Endodermal cell (in vitro differentiated cells): ENCODE data around the gene FZD1. TPM values are rescaled to one million over a fixed set of nuclear protein-coding genes. Genes with fewer than 3 reads are reported as not detected.

Source experiments
- DNase-seq: peaks from one replicate; pipeline ENCODE4 v3.0.0-alpha.2; 2017
- H3K27ac ChIP-seq: 2 replicates; pipeline ENCODE4 v1.5.1; 2013; ENCODE audit warnings: mild to moderate bottlenecking, low read depth, low read length, moderate library complexity
- H3K27me3 ChIP-seq: 2 replicates; pipeline ENCODE4 v1.6.1; 2013; ENCODE audit warnings: mild to moderate bottlenecking, low read length, moderate library complexity; ENCODE audit not compliant: insufficient read depth, control insufficient read depth, poor library complexity, severe bottlenecking
- H3K36me3 ChIP-seq: 2 replicates; pipeline ENCODE4 v1.7.0; 2013; ENCODE audit warnings: mild to moderate bottlenecking, low read length, moderate library complexity; ENCODE audit not compliant: control insufficient read depth, insufficient read depth
- H3K4me1 ChIP-seq: one replicate; pipeline ENCODE4 v1.7.0; 2013; ENCODE audit warnings: low read length; ENCODE audit not compliant: control insufficient read depth, insufficient read depth
- H3K4me3 ChIP-seq: 2 replicates; pipeline ENCODE4 v1.5.1; 2013; ENCODE audit warnings: mild to moderate bottlenecking, low read length, moderate library complexity
- H3K9ac ChIP-seq: 2 replicates; pipeline ENCODE4 v1.6.1; 2013; ENCODE audit warnings: mild to moderate bottlenecking, low read length, moderate library complexity; ENCODE audit not compliant: poor library complexity, severe bottlenecking; ENCODE audit errors: extremely low read depth
- H3K9me3 ChIP-seq: 2 replicates; pipeline ENCODE4 v1.6.1; 2013; ENCODE audit warnings: mild to moderate bottlenecking, low read length, moderate library complexity; ENCODE audit not compliant: control insufficient read depth
- H3K27ac Mint-ChIP-seq: 2 replicates; pipeline ENCODE4 v1.8.0; 2020; ENCODE audit warnings: mixed read lengths
- H3K27me3 Mint-ChIP-seq: 2 replicates; pipeline ENCODE4 v1.8.0; 2021; ENCODE audit warnings: mild to moderate bottlenecking, mixed read lengths; ENCODE audit not compliant: insufficient read depth
- H3K36me3 Mint-ChIP-seq: 2 replicates; pipeline ENCODE4 v1.8.0; 2020; ENCODE audit warnings: low read depth, mixed read lengths
- H3K4me1 Mint-ChIP-seq: 2 replicates; pipeline ENCODE4 v1.8.0; 2020; ENCODE audit warnings: mixed read lengths
- H3K4me3 Mint-ChIP-seq: 2 replicates; pipeline ENCODE4 v1.8.0; 2020; ENCODE audit warnings: mild to moderate bottlenecking, moderate library complexity, mixed read lengths
- H3K9me3 Mint-ChIP-seq: 2 replicates; pipeline ENCODE4 v1.8.0; 2020; ENCODE audit warnings: mild to moderate bottlenecking, mixed read lengths
- CTCF ChIP-seq: fragments of 200-600 bp; sonication (generic); conservative IDR thresholded peaks from 2 replicates; pipeline ENCODE4 v1.5.0; 2021; ENCODE audit warnings: antibody characterized with exemption, mild to moderate bottlenecking
- WGBS, 2 experiments: methylation state at CpG; one replicate each; pipeline versions ENCODE4 v1.1.5 to v1.1.7; 2013; ENCODE audit warnings: missing lambda C conversion rate in 2 of 2, mixed read lengths in 1 of 2; ENCODE audit not compliant: insufficient coverage in 1 of 2, insufficient read length in 1 of 2; 5-methylcytosine and 5-hydroxymethylcytosine counted together
- total RNA-seq, 2 donors: library from RNA; stranded (reverse); fragmentation: NEBNext Ultra II Directional in 1 of 2; extraction: Animal tissue kit (Norgen Biotek cat#: 25700) in 1 of 2; gene quantifications; 2 replicates in 1 of 2; 3 replicates in 1 of 2; pipeline ENCODE4 v1.2.1, GENCODE V29; 2021

Gene FZD1
- total RNA-seq, 2 donors from 2014 or later = 2.5 to 4.7 TPM

- no peak overlapping the region for H3K27ac Mint-ChIP-seq
- Histone ChIP-seq H3K27ac (peak overlapping the region; percentile 9), H3K4me1 (peaks cover 4% of the 10 kb centered on the region), H3K9me3 (no peaks in the 10 kb centered on the region), H3K9ac (no peak overlapping the region), H3K27me3 (peaks cover 71% of the 10 kb centered on the region), H3K36me3 (no peaks in the 10 kb centered on the region), H3K4me3 (peak overlapping the region; percentile 83)
- H3K36me3 Mint-ChIP-seq = no peaks in the 10 kb centered on the region
- peak overlapping the region; percentile 71 for H3K4me3 Mint-ChIP-seq
- no peaks in the 10 kb centered on the region for H3K9me3 Mint-ChIP-seq
- H3K4me1 Mint-ChIP-seq = peaks cover 14% of the 10 kb centered on the region
- no peak for TF ChIP-seq CTCF
- peaks cover 83% of the 10 kb centered on the region for H3K27me3 Mint-ChIP-seq
- 1 to 3% methylated on average over 18 to 32 of the region's 32 CpGs for WGBS, 2 experiments
- DNase-seq = peak; percentile 71
Observed at GRCh38 chr7:91263384-91264045, 718 bp upstream of the FZD1 start.

- H3K27me3 Mint-ChIP-seq = peaks cover 86% of the 10 kb centered on the region
- H3K9me3 ChIP-seq = no peaks in the 10 kb centered on the region
- H3K27ac ChIP-seq = peak overlapping the region; percentile 87
- 1 to 2% methylated on average over 40 to 78 of the region's 78 CpGs for WGBS, 2 experiments
- H3K4me1 ChIP-seq = peaks cover 4% of the 10 kb centered on the region
- no peaks in the 10 kb centered on the region for H3K9me3 Mint-ChIP-seq
- peak overlapping the region; percentile 76 for H3K27ac Mint-ChIP-seq
- no peak overlapping the region for H3K9ac ChIP-seq
- peaks cover 14% of the 10 kb centered on the region for H3K4me1 Mint-ChIP-seq
- H3K36me3 ChIP-seq = no peaks in the 10 kb centered on the region
- H3K4me3 ChIP-seq = peak overlapping the region; percentile 76
- H3K27me3 ChIP-seq = peaks cover 86% of the 10 kb centered on the region
- peak; percentile 81 for DNase-seq
- TF ChIP-seq CTCF = no peak
- peak overlapping the region; percentile 71 for H3K4me3 Mint-ChIP-seq
- no peaks in the 10 kb centered on the region for H3K36me3 Mint-ChIP-seq
Observed at GRCh38 chr7:91264924-91265681, 870 bp downstream of the FZD1 start.

- TF ChIP-seq CTCF = no peak
- Mint-ChIP-seq H3K4me3 (peak overlapping the region; percentile 71), H3K9me3 (no peaks in the 10 kb centered on the region), H3K27me3 (peaks cover 86% of the 10 kb centered on the region), H3K4me1 (peaks cover 14% of the 10 kb centered on the region), H3K36me3 (no peaks in the 10 kb centered on the region), H3K27ac (no peak overlapping the region)
- WGBS, 2 experiments = 13 to 24% methylated on average over 20 to 31 of the region's 31 CpGs
- H3K4me3 ChIP-seq = peak overlapping the region; percentile 76
- H3K9ac ChIP-seq = no peak overlapping the region
- peaks cover 4% of the 10 kb centered on the region for H3K4me1 ChIP-seq
- no peak overlapping the region for H3K27ac ChIP-seq
- DNase-seq = peak; percentile 72
- no peaks in the 10 kb centered on the region for H3K9me3 ChIP-seq
- H3K36me3 ChIP-seq = no peaks in the 10 kb centered on the region
- peaks cover 85% of the 10 kb centered on the region for H3K27me3 ChIP-seq
Observed at GRCh38 chr7:91265693-91266066, 1.4 kb downstream of the FZD1 start.
